ENCODE data around the gene PCNX2.

Gene PCNX2

GRCh38 chr1:233295237-233295974, at the start of gene PCNX2:
TSS of gene PCNX2 (minus strand) at chr1:233295725. CDS start at chr1:233295478, 247 bp downstream.
- Histone ChIP-seq H3K4me1 (peaks cover 0 to 8% (median 6%) of the 10 kb centered on the region in 4 donors), H3K27me3 (peaks cover 0 to 10% of the 10 kb centered on the region in 2 donors), H3K36me3 (no peaks in the 10 kb centered on the region), H3K4me3 (peak within 1 kb of the TSS; percentile 52 to 69), H3K9me3 (no peaks in the 10 kb centered on the region), H3K27ac (peak within 1 kb of the TSS in 1 of 2 donors; percentile 22)
- TF ChIP-seq CTCF (IDR thresholded peaks at IDR 0.05) = no peak
- DNase-seq = peak in 1 of 2 donors; percentile 33
- intact Hi-C loops (cut with DNase I; ENCODE audit: low total_unique reads) = no loop called here

GRCh38 chr1:233343262-233343661, 47.7 kb upstream of the PCNX2 start:
- DNase-seq = no peak
- no peaks in the 10 kb centered on the region for H3K36me3 ChIP-seq

GRCh38 chr1:233342086-233342485, 46.6 kb upstream of the PCNX2 start:
- peaks cover 0 to under 1% of the 10 kb centered on the region in 2 donors for H3K27me3 ChIP-seq
- no peak overlapping the region for H3K27ac ChIP-seq
- H3K4me3 ChIP-seq = no peak overlapping the region
- intact Hi-C loops (cut with DNase I; ENCODE audit: low total_unique reads) = no loop called here
- TF ChIP-seq CTCF (IDR thresholded peaks at IDR 0.05) = no peak
- H3K36me3 ChIP-seq = no peaks in the 10 kb centered on the region
- no peaks in the 10 kb centered on the region for H3K9me3 ChIP-seq
- no peaks in the 10 kb centered on the region for H3K4me1 ChIP-seq
- DNase-seq = no peak

More at GRCh38 chr1:233343262-233343661, 47.7 kb upstream of the PCNX2 start:
- no peak for TF ChIP-seq CTCF (IDR thresholded peaks at IDR 0.05)
- Histone ChIP-seq H3K27ac (no peak overlapping the region), H3K27me3 (no peaks in the 10 kb centered on the region), H3K4me1 (no peaks in the 10 kb centered on the region), H3K4me3 (no peak overlapping the region), H3K9me3 (no peaks in the 10 kb centered on the region)
- intact Hi-C loops (cut with DNase I; ENCODE audit: low total_unique reads) = no loop called here

GRCh38 chr1:233340966-233341516, 45.5 kb upstream of the PCNX2 start:
- Histone ChIP-seq H3K36me3 (no peaks in the 10 kb centered on the region), H3K27me3 (peaks cover 0 to 4% of the 10 kb centered on the region in 2 donors), H3K9me3 (no peaks in the 10 kb centered on the region), H3K27ac (no peak overlapping the region), H3K4me1 (no peaks in the 10 kb centered on the region), H3K4me3 (no peak overlapping the region)
- TF ChIP-seq CTCF (IDR thresholded peaks at IDR 0.05) = no peak
- DNase-seq = no peak
- intact Hi-C loops (cut with DNase I; ENCODE audit: low total_unique reads) = no loop called here

GRCh38 chr1:233340031-233340555, 44.6 kb upstream of the PCNX2 start:
- Histone ChIP-seq H3K27ac (no peak overlapping the region), H3K9me3 (no peaks in the 10 kb centered on the region), H3K36me3 (no peaks in the 10 kb centered on the region), H3K4me1 (no peaks in the 10 kb centered on the region), H3K27me3 (peaks cover 0 to 8% of the 10 kb centered on the region in 2 donors), H3K4me3 (no peak overlapping the region)
- DNase-seq = no peak
- no peak for TF ChIP-seq CTCF (IDR thresholded peaks at IDR 0.05)
- intact Hi-C loops (cut with DNase I; ENCODE audit: low total_unique reads) = no loop called here

All from tibial artery (tissue), 4 donors.